Measurements from ENCODE around the gene PDE10A. TPM values are rescaled to one million over a fixed set of nuclear protein-coding genes. Genes with fewer than 3 reads are reported as not detected.

The PDE10A gene
- total RNA-seq, 1 donor from 2014 or later: 17.3 TPM

GRCh38 chr6:165701564-165702354, 38.7 kb upstream of the PDE10A start:
- no peaks in the 10 kb centered on the region for H3K27me3 ChIP-seq
- Mint-ChIP-seq H3K4me1 (peaks cover 6% of the 10 kb centered on the region), H3K4me3 (no peak overlapping the region), H3K27ac (no peak overlapping the region), H3K9me3 (peaks cover 6% of the 10 kb centered on the region), H3K27me3 (ENCODE audit: insufficient read depth, low read depth) (no peaks in the 10 kb centered on the region), H3K36me3 (no peaks in the 10 kb centered on the region)
- H3K4me3 ChIP-seq: no peak overlapping the region
- TF ChIP-seq EZH2phosphoT487 (IDR thresholded peaks at IDR 0.05) (no peak), CTCF (IDR thresholded peaks at IDR 0.05) (no peak), EZH2 (IDR thresholded peaks at IDR 0.05) (no peak)
- H4K20me1 ChIP-seq (ENCODE audit: low read depth): no peaks in the 10 kb centered on the region
- H3K79me2 ChIP-seq (ENCODE audit: low read depth): no peaks in the 10 kb centered on the region
- DNase-seq (ENCODE audit: low spot score): no peak
- no peak overlapping the region for H3K9ac ChIP-seq
- no peak overlapping the region for H3K4me2 ChIP-seq
- no peaks in the 10 kb centered on the region for H3F3A ChIP-seq (ENCODE audit: low read depth)
- H3K36me3 ChIP-seq: no peaks in the 10 kb centered on the region
- H3K4me1 ChIP-seq: peaks cover 10% of the 10 kb centered on the region
- no peak overlapping the region for H3K27ac ChIP-seq
- H3K9me3 ChIP-seq (ENCODE audit: low read depth): no peaks in the 10 kb centered on the region
- H2AFZ ChIP-seq (replicated peaks): no peak overlapping the region

GRCh38 chr6:165701005-165701404, 38.0 kb upstream of the PDE10A start:
- no peaks in the 10 kb centered on the region for H3K36me3 ChIP-seq
- H3K9me3 Mint-ChIP-seq: peaks cover 6% of the 10 kb centered on the region
- H3K4me3 ChIP-seq: no peak overlapping the region
- H3K4me1 Mint-ChIP-seq: peaks cover 6% of the 10 kb centered on the region
- no peaks in the 10 kb centered on the region for H4K20me1 ChIP-seq (ENCODE audit: low read depth)
- H3K9me3 ChIP-seq (ENCODE audit: low read depth): no peaks in the 10 kb centered on the region
- H3F3A ChIP-seq (ENCODE audit: low read depth): no peaks in the 10 kb centered on the region
- no peak overlapping the region for H3K4me3 Mint-ChIP-seq
- no peak overlapping the region for H3K27ac ChIP-seq
- H3K79me2 ChIP-seq (ENCODE audit: low read depth): no peaks in the 10 kb centered on the region
- no peak overlapping the region for H3K4me2 ChIP-seq
- no peak for DNase-seq (ENCODE audit: low spot score)
- no peak overlapping the region for H3K9ac ChIP-seq
- H3K4me1 ChIP-seq: peaks cover 10% of the 10 kb centered on the region
- TF ChIP-seq EZH2phosphoT487 (IDR thresholded peaks at IDR 0.05): no peak
- TF ChIP-seq EZH2 (IDR thresholded peaks at IDR 0.05): no peak
- TF ChIP-seq CTCF (IDR thresholded peaks at IDR 0.05): no peak
- no peaks in the 10 kb centered on the region for H3K36me3 Mint-ChIP-seq
- no peak overlapping the region for H3K27ac Mint-ChIP-seq
- H3K27me3 ChIP-seq: no peaks in the 10 kb centered on the region
- no peaks in the 10 kb centered on the region for H3K27me3 Mint-ChIP-seq (ENCODE audit: insufficient read depth, low read depth)
- H2AFZ ChIP-seq (replicated peaks): no peak overlapping the region

- Histone ChIP-seq H3K36me3 (no peaks in the 10 kb centered on the region), H4K20me1 (ENCODE audit: low read depth) (no peaks in the 10 kb centered on the region), H3K27ac (no peak overlapping the region), H2AFZ (replicated peaks) (no peak overlapping the region), H3K4me1 (peaks cover 2% of the 10 kb centered on the region), H3K4me3 (no peak overlapping the region), H3K9me3 (ENCODE audit: low read depth) (no peaks in the 10 kb centered on the region), H3K4me2 (no peak overlapping the region), H3F3A (ENCODE audit: low read depth) (no peaks in the 10 kb centered on the region), H3K79me2 (ENCODE audit: low read depth) (no peaks in the 10 kb centered on the region), H3K9ac (no peak overlapping the region), H3K27me3 (no peaks in the 10 kb centered on the region)
- H3K27me3 Mint-ChIP-seq (ENCODE audit: insufficient read depth, low read depth): no peaks in the 10 kb centered on the region
- no peak overlapping the region for H3K4me3 Mint-ChIP-seq
- no peak overlapping the region for H3K27ac Mint-ChIP-seq
- no peak for DNase-seq (ENCODE audit: low spot score)
- peaks cover 6% of the 10 kb centered on the region for H3K9me3 Mint-ChIP-seq
- no peak for TF ChIP-seq EZH2 (IDR thresholded peaks at IDR 0.05)
- no peak for TF ChIP-seq EZH2phosphoT487 (IDR thresholded peaks at IDR 0.05)
- TF ChIP-seq CTCF (IDR thresholded peaks at IDR 0.05): no peak
- no peaks in the 10 kb centered on the region for H3K36me3 Mint-ChIP-seq
- H3K4me1 Mint-ChIP-seq: peaks cover 2% of the 10 kb centered on the region
Measured at GRCh38 chr6:165698868-165699267, 35.8 kb upstream of the PDE10A start.

Measured in neural progenitor cell (in vitro differentiated cells).